Measurements from ENCODE around the gene ATXN7.

GRCh38 chr3:64009528-64009927 is 145.9 kb downstream of the ATXN7 start:
- TF ChIP-seq CTCF (IDR thresholded peaks at IDR 0.05; ENCODE audit: low read length) (no peak), EZH2 (optimal IDR thresholded peaks at IDR 0.05; ENCODE audit: low read depth, low read length) (no peak), EZH2phosphoT487 (IDR thresholded peaks at IDR 0.05; ENCODE audit: low read length) (no peak)

Measured in MM.1S (cell line).